ENCODE data around the gene GCSAML. TPM values are rescaled to one million over a fixed set of nuclear protein-coding genes. Genes with fewer than 3 reads are reported as not detected.

Gene GCSAML
- total RNA-seq, 1 experiment from 2014 or later: not detected

DNA sequence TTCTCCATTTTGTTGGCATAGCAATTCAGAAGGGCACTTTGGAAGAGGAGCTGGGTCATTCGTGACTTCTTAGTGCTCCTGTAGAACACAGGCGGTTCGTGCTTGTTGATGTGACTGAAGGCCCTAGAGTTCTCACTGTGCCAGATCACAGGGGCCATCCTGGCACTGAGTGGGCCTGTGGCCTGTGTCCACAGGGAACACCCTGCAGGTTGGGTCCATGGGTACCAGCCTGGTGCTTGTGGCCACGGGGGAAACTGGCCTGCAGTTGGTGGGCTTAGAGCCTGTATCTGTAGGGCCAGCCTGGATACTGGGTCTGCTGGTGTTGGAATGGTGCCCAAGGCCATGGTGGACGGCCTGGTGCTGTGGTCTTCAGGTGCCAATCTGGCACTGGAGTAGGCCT lies 65.7 kb downstream of the GCSAML start:
- Histone ChIP-seq H3K4me2 (ENCODE audit: low read length) (no peak overlapping the region), H3K9me2 (ENCODE audit: insufficient read depth) (no peaks in the 10 kb centered on the region), H3K27ac (ENCODE audit: low read depth, low read length) (no peak overlapping the region), H3K4me3 (replicated peaks in 1 of 2; ENCODE audit: low read depth in 1 of 2, low read length in 2 of 2) (no peak overlapping the region), H3K79me2 (ENCODE audit: insufficient read depth, low read length) (no peaks in the 10 kb centered on the region), H3K36me3 (ENCODE audit: control insufficient read depth in 1 of 2, insufficient read depth in 2 of 2, low read length in 2 of 2) (no peaks in the 10 kb centered on the region), H2AFZ (ENCODE audit: low read depth, low read length, poor library complexity, severe bottlenecking) (no peak overlapping the region), H4K20me1 (ENCODE audit: insufficient read depth) (no peaks in the 10 kb centered on the region), H3K4me1 (ENCODE audit: control insufficient read depth in 1 of 2, insufficient read depth in 2 of 2, low read length in 2 of 2) (no peaks in the 10 kb centered on the region), H3K9me3 (ENCODE audit: control insufficient read depth in 1 of 2, insufficient read depth in 1 of 2, low read depth in 1 of 2, low read length in 2 of 2) (no peaks in the 10 kb centered on the region; a peak in 1 of 4 replicates), H3K9ac (ENCODE audit: low read length) (no peak overlapping the region), H3K27me3 (ENCODE audit: insufficient read depth, low read length) (no peaks in the 10 kb centered on the region)
- ATAC-seq (no peak), DNase-seq (ENCODE audit: low read depth, low spot score) (no peak)
- intact Hi-C loops (cut with micrococcal nuclease): no loop called here
- TF ChIP-seq SP1 (IDR thresholded peaks at IDR 0.05; ENCODE audit: low read depth) (no peak), EZH2phosphoT487 (IDR thresholded peaks at IDR 0.05; ENCODE audit: borderline replicate concordance) (no peak), ZFX (IDR thresholded peaks at IDR 0.05) (no peak), SIN3A (IDR thresholded peaks at IDR 0.05; ENCODE audit: low read depth) (no peak), ZNF274 (IDR thresholded peaks at IDR 0.05; ENCODE audit: low read depth, low read length) (no peak), TCF7L2 (IDR thresholded peaks at IDR 0.05; ENCODE audit: borderline replicate concordance, extremely low read depth, insufficient read depth, insufficient read length) (no peak), POLR2AphosphoS5 (IDR thresholded peaks at IDR 0.05; ENCODE audit: low read depth, low read length) (no peak)
- TF ChIP-seq, protein P1, sequence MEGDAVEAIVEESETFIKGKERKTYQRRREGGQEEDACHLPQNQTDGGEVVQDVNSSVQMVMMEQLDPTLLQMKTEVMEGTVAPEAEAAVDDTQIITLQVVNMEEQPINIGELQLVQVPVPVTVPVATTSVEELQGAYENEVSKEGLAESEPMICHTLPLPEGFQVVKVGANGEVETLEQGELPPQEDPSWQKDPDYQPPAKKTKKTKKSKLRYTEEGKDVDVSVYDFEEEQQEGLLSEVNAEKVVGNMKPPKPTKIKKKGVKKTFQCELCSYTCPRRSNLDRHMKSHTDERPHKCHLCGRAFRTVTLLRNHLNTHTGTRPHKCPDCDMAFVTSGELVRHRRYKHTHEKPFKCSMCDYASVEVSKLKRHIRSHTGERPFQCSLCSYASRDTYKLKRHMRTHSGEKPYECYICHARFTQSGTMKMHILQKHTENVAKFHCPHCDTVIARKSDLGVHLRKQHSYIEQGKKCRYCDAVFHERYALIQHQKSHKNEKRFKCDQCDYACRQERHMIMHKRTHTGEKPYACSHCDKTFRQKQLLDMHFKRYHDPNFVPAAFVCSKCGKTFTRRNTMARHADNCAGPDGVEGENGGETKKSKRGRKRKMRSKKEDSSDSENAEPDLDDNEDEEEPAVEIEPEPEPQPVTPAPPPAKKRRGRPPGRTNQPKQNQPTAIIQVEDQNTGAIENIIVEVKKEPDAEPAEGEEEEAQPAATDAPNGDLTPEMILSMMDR (IDR thresholded peaks at IDR 0.05 in 2 of 3, conservative IDR thresholded peaks at IDR 0.05 in 1 of 3; ENCODE audit: borderline replicate concordance in 1 of 3, insufficient read depth in 1 of 3, low read depth in 2 of 3, low read length in 2 of 3): no peak
- ChIA-PET RAD21 (ENCODE audit: low non-redundant PET in 1 of 2, low total read pairs in 2 of 2, uncharacterized antibody in 2 of 2, unreplicated experiment in 2 of 2) (no interaction called here), CTCF (no interaction called here), POLR2A (no interaction called here)
- BruUV-seq (replicated peaks): no TSS peak

Other genes starting within 250 kb of the GCSAML start
- 37.4 TPM for gene ZNF496, start 217.3 kb upstream of the GCSAML start, total RNA-seq (2021; ENCODE audit: unreplicated experiment)
- gene NLRP3, start 133.0 kb upstream of the GCSAML start, total RNA-seq (2021; ENCODE audit: unreplicated experiment): not detected
- not detected for gene OR2B11, start 91.0 kb upstream of the GCSAML start, total RNA-seq (2021; ENCODE audit: unreplicated experiment)
- gene OR2C3, start 12.7 kb upstream of the GCSAML start, total RNA-seq (2021; ENCODE audit: unreplicated experiment): not detected
- not detected for gene OR2G2, start 39.2 kb downstream of the GCSAML start, total RNA-seq (2021; ENCODE audit: unreplicated experiment)
- gene OR2G3, start 56.5 kb downstream of the GCSAML start, total RNA-seq (2021; ENCODE audit: unreplicated experiment): not detected
- gene OR13G1, start 130.6 kb downstream of the GCSAML start, total RNA-seq (2021; ENCODE audit: unreplicated experiment): not detected
- not detected for gene OR6F1, start 167.5 kb downstream of the GCSAML start, total RNA-seq (2021; ENCODE audit: unreplicated experiment)
- not detected for gene OR14K1, start 189.5 kb downstream of the GCSAML start, total RNA-seq (2021; ENCODE audit: unreplicated experiment)
- gene OR14A2, start 199.0 kb downstream of the GCSAML start, total RNA-seq (2021; ENCODE audit: unreplicated experiment): not detected
- gene OR1C1, start 211.4 kb downstream of the GCSAML start, total RNA-seq (2021; ENCODE audit: unreplicated experiment): not detected

All from HCT116 (cell line).